ENCODE measurements around the gene BEGAIN.

The BEGAIN gene

GRCh38 chr14:100546051-100546443, 41.2 kb downstream of the BEGAIN start:
- DNase-seq: no peak

- DNase-seq: no peak
Measured at GRCh38 chr14:100545359-100545758, 41.9 kb downstream of the BEGAIN start.

DNA sequence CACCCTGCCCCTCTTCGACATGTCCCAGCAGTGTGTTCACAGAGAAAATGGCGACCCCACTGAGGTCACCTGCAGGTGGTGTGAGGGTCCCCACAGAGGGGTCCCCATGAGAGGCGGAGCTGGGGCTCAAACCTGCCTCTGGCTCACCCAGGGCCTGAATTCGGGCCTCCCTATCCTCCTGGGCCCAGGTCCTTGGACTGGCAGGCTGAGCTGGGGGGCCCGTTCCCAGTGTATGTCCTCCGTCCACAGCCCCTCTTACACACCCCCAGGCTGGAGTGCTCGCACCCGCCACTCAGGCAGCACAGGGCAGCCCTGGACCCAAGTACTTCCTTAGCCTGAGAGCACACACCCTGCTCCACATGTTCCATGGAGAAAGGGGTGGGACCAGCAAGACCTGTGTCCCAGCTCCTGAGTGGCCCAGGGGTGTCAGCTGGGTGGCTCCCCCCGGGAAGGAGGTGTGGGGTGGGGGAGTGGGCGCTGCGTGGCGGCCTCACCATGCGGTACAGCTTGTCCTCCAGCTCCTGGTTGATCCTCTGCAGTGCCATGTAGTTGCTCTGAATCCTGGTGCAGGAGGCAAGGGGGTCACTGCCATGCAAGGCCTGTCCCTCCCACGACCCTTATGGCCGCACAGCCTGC, 42.6 kb downstream of the BEGAIN start:
- no peak for DNase-seq

- no peak for DNase-seq
Measured at GRCh38 chr14:100543471-100544455, 43.5 kb downstream of the BEGAIN start.

- no peak for DNase-seq
Measured at GRCh38 chr14:100542619-100543205, 44.5 kb downstream of the BEGAIN start.

DNA sequence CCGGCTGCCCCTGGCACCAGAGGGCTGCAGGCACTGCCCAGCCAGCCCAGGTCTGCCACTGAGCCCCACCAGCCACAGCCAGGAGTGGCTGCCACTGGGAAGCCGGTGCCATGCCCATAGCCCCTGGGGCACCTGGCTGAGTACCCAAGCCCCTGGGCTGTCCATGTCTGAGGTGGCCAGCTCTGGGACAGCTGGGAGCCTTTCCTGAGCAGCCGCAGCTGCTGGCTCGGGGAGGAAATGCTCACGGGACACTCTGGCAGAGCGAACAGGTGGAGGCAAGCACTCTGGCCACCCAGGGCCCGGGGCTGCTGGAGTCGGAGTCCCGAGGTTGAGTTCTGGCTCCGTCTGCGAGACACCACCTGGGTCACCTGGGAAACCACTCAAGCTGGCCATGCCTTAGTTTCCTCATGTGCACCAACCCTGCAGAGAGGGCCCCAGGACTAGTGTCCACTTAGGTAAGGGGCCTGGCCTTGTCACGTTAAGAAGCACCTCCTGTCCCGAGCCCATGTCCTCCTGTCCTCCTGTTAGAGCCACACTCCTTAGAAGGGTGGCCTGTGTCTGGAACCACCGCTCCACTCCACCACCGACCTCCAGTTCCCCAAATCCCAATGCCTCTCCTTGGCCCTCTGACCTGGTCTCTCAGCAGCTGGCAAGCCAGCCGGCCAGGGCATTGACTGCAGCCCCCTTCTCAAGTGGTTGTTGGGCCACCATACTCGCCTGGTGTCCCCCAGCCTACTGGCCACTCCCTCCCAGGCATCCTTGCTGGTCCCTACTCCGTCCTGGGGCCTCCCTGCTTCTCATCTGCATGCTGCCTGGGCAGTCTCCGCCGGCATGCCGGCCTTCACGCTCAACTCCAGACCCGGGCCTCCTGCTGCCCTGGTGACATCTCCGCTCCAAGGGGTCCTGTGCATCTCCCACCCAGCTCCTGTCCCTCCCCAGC, 45.3 kb downstream of the BEGAIN start:
- DNase-seq: no peak

DNA sequence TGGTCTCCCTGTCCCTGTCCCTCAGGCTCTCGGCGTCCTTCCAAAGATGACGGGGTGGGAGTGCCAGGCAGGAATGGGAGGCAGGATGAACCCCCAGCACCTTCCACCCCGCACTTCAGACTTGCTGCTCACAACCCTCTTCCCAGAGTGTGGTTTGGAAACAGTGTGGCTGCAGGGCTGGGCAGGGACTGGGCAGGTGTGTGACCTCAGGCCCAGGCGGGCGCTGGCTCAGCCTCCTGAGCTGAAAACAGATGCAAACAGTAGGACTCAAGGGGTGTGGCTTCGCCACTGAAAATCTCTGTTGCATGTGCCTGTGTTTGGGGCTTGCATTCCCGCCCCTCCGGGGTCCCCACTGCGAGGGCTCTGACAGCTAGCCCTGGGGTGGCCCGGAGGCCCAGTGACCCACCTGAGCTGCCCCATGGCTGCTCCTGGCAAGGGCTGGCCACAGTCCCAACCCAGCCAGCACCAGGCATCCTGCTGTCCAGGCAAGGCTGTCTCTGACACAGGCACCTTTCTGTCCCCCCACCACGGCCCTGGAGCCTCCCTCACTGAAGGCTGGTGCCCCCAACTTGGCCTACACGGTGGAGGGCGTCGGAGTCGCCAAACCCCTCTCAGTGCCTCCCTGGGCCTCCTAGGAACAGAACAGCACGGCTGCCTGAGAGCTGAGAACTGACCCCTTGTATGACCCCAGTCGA, 46.1 kb downstream of the BEGAIN start:
- DNase-seq: no peak

DNA sequence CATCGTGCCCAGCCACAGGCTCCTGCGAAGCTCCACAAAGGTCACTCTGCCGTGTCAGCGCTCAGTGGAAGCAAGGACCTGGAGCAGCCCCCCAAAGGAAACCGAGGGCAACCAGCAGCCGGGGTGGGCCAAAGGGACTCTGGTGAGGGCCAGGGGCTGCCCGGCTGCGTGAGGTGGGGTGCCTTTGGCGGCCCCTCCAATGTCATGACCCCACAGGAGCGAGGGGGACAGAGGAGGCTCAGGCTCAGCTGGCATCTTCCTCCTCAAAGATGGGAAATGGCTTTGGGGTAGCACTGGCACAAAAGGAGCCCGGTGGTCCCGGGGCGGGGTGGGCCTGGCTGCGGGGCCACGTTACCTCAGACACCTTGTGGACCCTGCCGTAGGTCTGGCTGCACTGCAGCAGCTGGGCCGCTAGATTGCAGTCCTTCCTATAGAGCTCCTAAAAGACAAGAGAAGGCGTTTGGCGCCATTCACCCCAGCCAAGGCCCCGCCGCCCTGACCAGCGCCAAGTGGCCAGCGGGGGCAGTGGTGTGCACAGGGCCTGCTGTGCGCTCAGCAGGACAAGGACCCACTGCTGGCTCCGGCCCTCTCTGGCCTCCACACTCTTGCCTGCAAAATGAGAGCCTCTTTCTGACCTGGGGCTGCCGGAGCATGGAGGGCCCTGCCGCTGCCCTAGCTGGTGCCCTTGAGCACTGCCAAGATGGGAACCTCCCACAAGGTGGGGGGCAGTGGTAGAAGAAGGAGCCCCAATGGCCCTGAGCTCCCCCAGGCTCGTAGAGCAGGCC, 46.9 kb downstream of the BEGAIN start:
- no peak for DNase-seq

DNA sequence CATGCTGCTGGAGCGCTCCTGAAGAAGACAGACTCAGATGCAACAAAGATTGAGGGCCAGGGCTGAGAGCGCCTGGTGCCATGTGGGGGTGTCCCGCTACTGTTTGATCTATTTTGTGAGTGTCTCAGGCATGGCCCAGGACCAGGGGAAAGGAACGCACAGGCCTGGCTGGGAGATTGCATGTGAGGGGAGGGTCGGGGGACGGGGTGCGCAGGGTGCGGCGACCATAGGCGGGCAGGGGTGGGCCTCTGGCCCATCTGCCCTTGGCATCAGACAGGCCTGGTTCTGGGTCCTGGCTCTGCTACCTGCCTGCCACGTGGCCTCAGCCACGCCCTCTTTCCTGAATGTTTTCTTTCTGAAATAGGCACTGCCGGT, 47.5 kb downstream of the BEGAIN start:
- DNase-seq: no peak

- no peak for DNase-seq
Measured at GRCh38 chr14:100539003-100539660, 48.1 kb downstream of the BEGAIN start.

DNA sequence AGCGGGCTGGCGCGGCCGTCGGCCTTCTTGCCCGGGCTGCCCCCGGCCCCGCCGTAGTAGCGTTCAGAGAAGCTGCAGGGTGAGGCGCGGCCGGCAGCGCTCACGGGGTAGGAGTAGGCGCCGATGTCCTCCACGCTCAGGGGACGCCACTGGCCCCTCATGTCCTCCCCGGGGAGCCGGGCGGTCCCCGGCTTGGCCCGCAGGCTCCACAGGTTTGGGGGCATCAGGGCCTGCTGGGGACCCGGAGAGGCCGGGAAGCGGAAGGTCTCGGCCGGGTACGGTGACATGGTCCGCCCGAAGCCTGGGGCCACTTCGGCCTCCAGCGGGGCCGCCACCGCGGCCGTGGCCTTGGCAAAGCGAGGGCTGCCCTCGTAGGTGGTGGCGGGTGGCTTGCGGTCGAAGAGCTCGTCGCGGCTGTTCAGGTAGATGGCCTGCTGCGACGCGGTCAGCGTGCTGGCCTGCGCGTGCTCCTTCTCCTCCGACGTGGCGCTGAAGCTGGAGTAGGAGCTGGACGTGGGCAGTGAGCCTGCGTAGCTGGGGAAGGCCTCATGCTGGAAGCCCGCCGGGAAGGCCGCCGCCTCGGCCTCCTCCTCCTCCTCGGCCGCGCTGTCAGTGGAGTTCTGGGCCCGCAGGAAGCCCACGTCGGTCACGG, 48.7 kb downstream of the BEGAIN start:
- no peak for DNase-seq

- DNase-seq: no peak
Measured at GRCh38 chr14:100537446-100538350, 49.5 kb downstream of the BEGAIN start.

GRCh38 chr14:100536721-100537445, 50.3 kb downstream of the BEGAIN start:
- no peak for DNase-seq

GRCh38 chr14:100536121-100536510, 51.1 kb downstream of the BEGAIN start:
- no peak for DNase-seq

- no peak for DNase-seq
Measured at GRCh38 chr14:100535287-100536120, 51.7 kb downstream of the BEGAIN start.

DNA sequence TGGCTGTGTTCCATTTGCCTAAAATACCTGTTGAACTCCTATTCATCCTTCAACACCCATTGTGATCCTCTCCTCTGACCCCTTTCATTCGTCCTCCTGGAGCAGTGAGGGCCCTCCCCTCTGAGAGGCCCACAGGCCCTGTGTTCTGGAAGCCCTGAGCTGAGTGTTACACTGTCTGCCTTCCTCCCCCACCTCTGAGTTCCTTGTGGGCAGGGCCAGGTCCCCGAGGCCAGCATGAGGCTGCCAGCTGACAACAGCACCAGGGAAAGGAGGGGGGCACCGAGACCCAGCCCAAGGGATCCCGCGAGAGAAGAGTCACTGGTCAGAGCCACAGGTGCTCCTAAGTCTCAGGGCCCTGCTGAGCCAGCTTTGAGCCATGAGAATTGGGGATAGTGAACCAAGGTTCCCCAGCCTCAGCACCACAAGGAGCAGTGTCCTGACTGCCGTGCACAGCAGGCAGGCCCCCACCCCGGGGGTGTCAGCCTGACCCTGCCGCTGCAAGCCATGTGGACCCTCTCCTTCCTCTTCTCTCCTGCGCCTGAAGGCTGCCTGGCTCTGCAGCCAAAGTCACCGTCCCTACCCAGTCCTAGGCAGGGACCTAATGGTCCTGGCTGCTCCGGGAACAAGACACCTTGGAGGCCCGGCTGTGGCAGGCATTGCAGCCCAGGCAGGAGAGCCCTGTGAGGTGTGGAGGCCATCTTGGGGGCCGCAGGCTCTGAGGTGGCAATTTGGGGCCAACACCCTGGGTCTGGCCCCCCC, 52.5 kb downstream of the BEGAIN start:
- no peak for DNase-seq
